ENCODE measurements around the gene TMEM11.

Gene TMEM11

DNA sequence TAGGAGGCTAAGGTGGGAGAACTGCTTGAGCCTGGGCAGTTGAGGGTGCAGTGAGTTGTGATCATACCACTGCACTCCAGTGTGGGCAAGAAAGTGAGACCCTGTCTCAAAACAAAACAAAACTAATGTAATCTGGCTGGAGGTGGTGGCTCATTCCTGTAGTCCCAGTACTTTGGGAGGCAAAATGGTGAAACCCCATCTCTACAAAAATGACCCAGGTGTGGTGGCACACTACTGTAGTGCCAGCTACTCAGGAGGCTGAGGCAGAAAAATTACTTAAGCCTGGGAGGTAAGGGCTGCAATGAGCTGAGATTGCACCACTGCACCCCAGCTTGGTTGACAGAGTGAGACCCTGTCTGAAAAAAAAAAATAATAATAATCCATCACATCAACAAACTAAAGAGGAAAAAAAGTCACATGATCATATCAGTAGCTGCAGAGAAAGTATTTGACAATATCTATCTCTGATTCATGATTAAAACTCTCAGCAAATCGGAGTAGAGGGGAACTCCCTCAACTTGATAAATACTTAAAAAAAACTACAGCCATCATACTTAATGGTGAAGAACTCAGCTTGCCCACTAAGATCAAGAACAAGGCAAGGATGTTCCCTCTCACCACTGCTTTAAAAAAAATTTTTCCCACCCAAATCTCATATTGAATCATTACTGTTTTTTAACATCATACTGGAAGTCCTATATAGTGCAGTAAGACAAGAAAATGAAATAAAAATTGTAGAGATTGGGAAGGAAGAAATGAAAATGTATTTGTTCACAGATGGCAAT is 56.2 kb downstream of the TMEM11 start:
- DNase-seq: no peak

DNA sequence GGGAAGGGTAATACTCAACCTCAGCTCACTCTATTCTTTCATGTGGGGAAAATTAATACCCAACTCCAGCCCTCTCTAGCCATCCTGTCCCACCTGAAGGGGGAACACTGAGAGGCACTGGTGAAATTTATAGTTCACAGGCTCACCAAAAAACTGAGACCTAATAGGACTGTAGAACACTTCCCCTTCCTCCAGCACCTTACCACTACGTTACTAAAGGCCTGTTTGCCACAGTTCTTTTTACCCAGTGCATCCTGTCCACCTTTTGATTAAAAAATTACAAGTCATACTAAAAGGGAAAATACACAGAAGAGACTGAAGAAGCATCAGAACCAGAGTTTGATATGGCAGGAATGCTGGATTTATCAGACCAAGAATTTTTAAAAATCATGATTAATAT is 61.2 kb downstream of the TMEM11 start:
- DNase-seq: no peak

DNA sequence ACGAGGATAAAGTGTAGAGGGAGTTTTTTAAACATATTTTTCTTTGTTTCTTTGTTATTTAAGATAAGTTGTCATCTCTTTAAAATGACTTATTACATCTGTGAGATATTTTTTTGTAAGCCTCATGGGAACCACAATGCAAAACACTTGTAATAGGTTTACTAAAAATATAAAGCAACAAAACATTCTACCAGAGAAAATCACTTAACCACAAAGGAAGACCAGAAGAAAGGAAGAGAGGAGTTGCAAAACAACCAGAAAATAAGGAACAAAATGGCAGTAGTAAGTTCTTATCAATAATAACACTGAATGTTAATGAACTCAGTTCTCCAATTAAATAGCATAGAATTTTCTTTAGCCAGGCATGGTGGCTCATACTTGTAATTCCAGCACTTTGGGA is 64.3 kb downstream of the TMEM11 start:
- no peak for DNase-seq
